Stimulated activated effector memory CD8-positive, alpha-beta T cell treated with anti-CD3 and anti-CD28 coated beads, Interleukin-12 subunit alpha, Interleukin-12 subunit beta, amount 100 ng/mL, for 72 hours (primary cell): Measurements from ENCODE around the gene CAPN3.
A peak's percentile ranks its signal among the peaks of the same experiment; 100 is the strongest.

Experiments
- ATAC-seq: fragments of 150-1000 bp; cut with Tn5 transposase; 2 replicates; pipeline ENCODE4 v1.10.0; 2021
- DNase-seq, 2 donors: peaks; one replicate each; pipeline ENCODE4 v3.0.0; 2021 to 2022; ENCODE audit warnings: low spot score in 2 of 2
- H3K27ac Mint-ChIP-seq: one replicate; pipeline ENCODE4 v1.8.0; 2022; ENCODE audit warnings: mild to moderate bottlenecking, mixed read lengths
- H3K36me3 Mint-ChIP-seq: one replicate; pipeline ENCODE4 v1.8.0; 2022; ENCODE audit warnings: mild to moderate bottlenecking, mixed read lengths
- H3K4me1 Mint-ChIP-seq: one replicate; pipeline ENCODE4 v1.8.0; 2022; ENCODE audit warnings: mixed read lengths
- H3K4me3 Mint-ChIP-seq: one replicate; pipeline ENCODE4 v1.8.0; 2022; ENCODE audit warnings: mild to moderate bottlenecking, mixed read lengths
- H3K9me3 Mint-ChIP-seq: one replicate; pipeline ENCODE4 v1.8.0; 2022; ENCODE audit warnings: mixed read lengths

CAPN3 gene

GRCh38 chr15:42345504-42345903, 13.8 kb upstream of the CAPN3 start:
- H3K9me3 Mint-ChIP-seq, result no peaks in the 10 kb centered on the region
- ATAC-seq, result no peak
- H3K4me3 Mint-ChIP-seq, result no peak overlapping the region
- no peak overlapping the region for H3K27ac Mint-ChIP-seq
- H3K36me3 Mint-ChIP-seq, result peaks cover 15% of the 10 kb centered on the region
- H3K4me1 Mint-ChIP-seq, result no peaks in the 10 kb centered on the region
- DNase-seq, result no peak

- peak; percentile 47 for ATAC-seq
Observed at GRCh38 chr15:42348083-42348482, 11.2 kb upstream of the CAPN3 start.

GRCh38 chr15:42349186-42349585, 10.1 kb upstream of the CAPN3 start:
- DNase-seq (no peak), ATAC-seq (peak; percentile 79)
- peaks cover 43% of the 10 kb centered on the region for H3K36me3 Mint-ChIP-seq
- H3K4me3 Mint-ChIP-seq, result no peak overlapping the region
- no peaks in the 10 kb centered on the region for H3K9me3 Mint-ChIP-seq
- H3K4me1 Mint-ChIP-seq, result no peaks in the 10 kb centered on the region
- H3K27ac Mint-ChIP-seq, result no peak overlapping the region

More at GRCh38 chr15:42348083-42348482, 11.2 kb upstream of the CAPN3 start:
- H3K9me3 Mint-ChIP-seq, result no peaks in the 10 kb centered on the region
- no peak for DNase-seq
- H3K36me3 Mint-ChIP-seq, result peaks cover 39% of the 10 kb centered on the region
- no peaks in the 10 kb centered on the region for H3K4me1 Mint-ChIP-seq
- H3K4me3 Mint-ChIP-seq, result no peak overlapping the region
- no peak overlapping the region for H3K27ac Mint-ChIP-seq

- no peak overlapping the region for H3K4me3 Mint-ChIP-seq
- H3K27ac Mint-ChIP-seq, result no peak overlapping the region
- ATAC-seq, result no peak
- H3K4me1 Mint-ChIP-seq, result no peaks in the 10 kb centered on the region
- H3K9me3 Mint-ChIP-seq, result no peaks in the 10 kb centered on the region
- DNase-seq, result no peak
- H3K36me3 Mint-ChIP-seq, result peaks cover 43% of the 10 kb centered on the region
Observed at GRCh38 chr15:42352401-42352800, 6.9 kb upstream of the CAPN3 start.

GRCh38 chr15:42353061-42353460, 6.2 kb upstream of the CAPN3 start:
- Mint-ChIP-seq H3K9me3 (no peaks in the 10 kb centered on the region), H3K27ac (no peak overlapping the region), H3K4me3 (no peak overlapping the region), H3K4me1 (no peaks in the 10 kb centered on the region), H3K36me3 (peaks cover 43% of the 10 kb centered on the region)
- no peak for ATAC-seq
- no peak for DNase-seq

DNA sequence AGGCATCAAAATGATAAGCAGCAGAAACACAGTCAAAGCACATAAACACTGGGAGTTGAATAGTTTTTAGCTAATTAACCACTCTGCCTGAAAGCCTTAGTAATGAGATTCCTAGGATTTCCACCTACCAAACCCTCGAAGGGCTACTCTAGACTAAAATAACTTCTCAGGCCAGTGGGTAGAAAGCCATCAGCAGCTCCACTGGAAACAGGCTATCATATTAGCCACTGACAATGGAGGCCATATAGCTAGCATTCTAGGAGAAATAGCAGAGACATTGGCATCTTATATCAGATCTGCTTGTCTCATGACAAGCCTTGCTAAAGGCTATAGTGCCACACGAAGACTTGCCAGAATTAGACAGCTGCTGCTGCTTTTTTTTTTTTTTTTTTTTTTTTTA, 4.5 kb upstream of the CAPN3 start:
- H3K36me3 Mint-ChIP-seq, result peaks cover 35% of the 10 kb centered on the region
- no peak overlapping the region for H3K4me3 Mint-ChIP-seq
- ATAC-seq, result no peak

GRCh38 chr15:42355291-42355690, 4.0 kb upstream of the CAPN3 start:
- peaks cover 30% of the 10 kb centered on the region for H3K36me3 Mint-ChIP-seq
- DNase-seq, result no peak
- ATAC-seq, result no peak
- no peaks in the 10 kb centered on the region for H3K9me3 Mint-ChIP-seq
- no peak overlapping the region for H3K27ac Mint-ChIP-seq
- H3K4me3 Mint-ChIP-seq, result no peak overlapping the region
- no peaks in the 10 kb centered on the region for H3K4me1 Mint-ChIP-seq

More for the DNA sequence above, 4.5 kb upstream of the CAPN3 start:
- Mint-ChIP-seq H3K27ac (no peak overlapping the region), H3K4me1 (no peaks in the 10 kb centered on the region), H3K9me3 (no peaks in the 10 kb centered on the region)
- no peak for DNase-seq

DNA sequence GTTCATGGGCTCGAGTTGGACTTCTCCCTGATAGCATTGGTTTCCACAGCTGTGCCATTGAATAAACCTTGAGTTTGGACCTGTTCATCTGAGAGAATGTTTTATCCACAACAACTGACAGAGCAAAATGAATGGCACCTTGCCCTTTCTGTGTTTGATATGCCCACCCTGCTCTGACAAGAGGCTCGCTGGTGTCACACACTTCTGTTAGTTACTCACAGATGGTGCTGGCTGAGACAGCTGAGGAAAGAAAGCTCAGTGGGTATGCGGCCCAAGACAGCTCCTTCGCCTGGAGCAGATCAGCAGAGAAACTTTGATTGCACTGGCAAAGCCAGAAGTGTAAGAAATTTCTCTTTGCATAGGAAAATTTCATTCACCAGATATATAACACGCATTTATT, 2.5 kb upstream of the CAPN3 start:
- no peaks in the 10 kb centered on the region for H3K9me3 Mint-ChIP-seq
- ATAC-seq, result no peak

GRCh38 chr15:42358141-42358540, 1.2 kb upstream of the CAPN3 start:
- no peaks in the 10 kb centered on the region for H3K4me1 Mint-ChIP-seq

More for the DNA sequence above, 2.5 kb upstream of the CAPN3 start:
- Mint-ChIP-seq H3K4me1 (no peaks in the 10 kb centered on the region), H3K4me3 (no peak overlapping the region), H3K27ac (no peak overlapping the region), H3K36me3 (peaks cover 16% of the 10 kb centered on the region)
- no peak for DNase-seq

GRCh38 chr15:42359985-42360384, 684 bp downstream of the CAPN3 start:
- ATAC-seq (no peak), DNase-seq (no peak)
- Mint-ChIP-seq H3K4me3 (no peak overlapping the region), H3K9me3 (no peaks in the 10 kb centered on the region), H3K36me3 (no peaks in the 10 kb centered on the region), H3K4me1 (no peaks in the 10 kb centered on the region), H3K27ac (no peak overlapping the region)

More at GRCh38 chr15:42358141-42358540, 1.2 kb upstream of the CAPN3 start:
- ATAC-seq, result no peak
- no peak overlapping the region for H3K4me3 Mint-ChIP-seq
- H3K36me3 Mint-ChIP-seq, result peaks cover 4% of the 10 kb centered on the region
- DNase-seq, result no peak
- no peaks in the 10 kb centered on the region for H3K9me3 Mint-ChIP-seq
- no peak overlapping the region for H3K27ac Mint-ChIP-seq

DNA sequence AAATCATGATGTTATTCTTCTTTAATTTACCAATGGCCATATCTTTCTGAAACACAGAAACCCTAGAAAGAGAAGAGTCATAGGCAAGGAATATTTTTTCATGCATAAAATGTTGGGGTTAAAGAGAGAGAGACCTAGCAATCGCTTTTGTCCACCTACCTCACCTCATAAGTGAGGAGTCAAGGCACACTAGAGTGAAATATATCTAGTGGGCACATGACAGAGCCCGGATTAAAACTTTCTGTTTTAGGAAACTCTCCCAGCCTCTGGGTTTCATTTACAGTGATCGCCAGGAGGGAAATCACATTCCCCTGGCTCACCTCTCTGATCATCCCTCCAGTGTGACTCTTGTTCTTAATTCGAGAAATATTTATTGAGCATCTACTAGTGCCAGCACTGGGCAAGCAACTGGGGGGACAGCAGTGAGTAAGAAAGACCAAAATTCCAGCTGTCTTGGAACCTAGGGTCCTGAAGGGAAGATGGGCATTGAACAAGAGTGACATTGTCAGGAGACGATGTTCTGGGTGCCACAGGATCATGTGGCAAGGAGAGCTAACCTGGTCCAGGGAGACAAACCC, 1.3 kb downstream of the CAPN3 start:
- Mint-ChIP-seq H3K27ac (no peak overlapping the region), H3K36me3 (no peaks in the 10 kb centered on the region), H3K9me3 (no peaks in the 10 kb centered on the region), H3K4me1 (no peaks in the 10 kb centered on the region), H3K4me3 (no peak overlapping the region)
- no peak for ATAC-seq
- DNase-seq, result no peak

DNA sequence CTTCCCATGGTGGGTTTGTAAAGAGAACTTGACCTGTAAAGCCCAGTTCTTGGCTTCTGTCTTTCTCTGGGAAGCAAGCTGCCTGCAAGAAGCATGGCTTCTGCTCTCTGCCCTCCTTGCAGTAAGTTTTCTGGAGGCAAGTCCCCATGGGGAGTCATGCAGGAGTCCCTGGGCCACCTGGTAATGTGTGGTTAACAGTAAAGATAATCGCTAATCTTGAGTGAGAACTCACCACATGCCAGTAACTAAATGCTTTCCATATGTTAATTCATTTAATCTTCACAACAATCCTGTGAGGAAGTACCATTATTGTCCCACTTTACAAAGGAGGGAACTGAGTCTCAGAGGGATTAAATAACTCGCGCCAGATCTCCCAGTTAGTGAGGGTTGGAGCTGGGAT, 4.2 kb downstream of the CAPN3 start:
- Mint-ChIP-seq H3K36me3 (no peaks in the 10 kb centered on the region), H3K9me3 (no peaks in the 10 kb centered on the region), H3K27ac (no peak overlapping the region), H3K4me3 (no peak overlapping the region), H3K4me1 (no peaks in the 10 kb centered on the region)
- DNase-seq, result no peak
- ATAC-seq, result no peak

DNA sequence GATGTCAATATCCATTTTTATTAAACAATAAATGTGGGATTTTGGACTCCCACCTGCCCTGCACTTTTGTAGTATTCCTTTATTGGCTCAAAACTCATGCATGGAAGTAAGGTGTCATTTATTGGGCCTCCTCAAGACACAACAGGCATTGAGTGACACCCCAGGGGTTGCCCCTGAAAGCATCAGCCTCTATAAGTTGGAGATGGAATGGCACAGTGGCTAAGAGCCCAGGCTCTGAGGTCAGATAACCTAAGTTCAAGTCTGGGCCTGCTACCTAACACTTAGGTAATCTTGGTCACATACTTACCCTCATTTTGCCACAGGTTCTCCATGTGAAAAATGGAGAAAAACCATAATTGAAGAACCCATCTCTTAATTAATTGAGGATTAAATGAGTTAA, 4.6 kb downstream of the CAPN3 start:
- Mint-ChIP-seq H3K4me1 (no peaks in the 10 kb centered on the region), H3K27ac (no peak overlapping the region), H3K9me3 (no peaks in the 10 kb centered on the region), H3K4me3 (no peak overlapping the region), H3K36me3 (no peaks in the 10 kb centered on the region)
- ATAC-seq (no peak), DNase-seq (no peak)

DNA sequence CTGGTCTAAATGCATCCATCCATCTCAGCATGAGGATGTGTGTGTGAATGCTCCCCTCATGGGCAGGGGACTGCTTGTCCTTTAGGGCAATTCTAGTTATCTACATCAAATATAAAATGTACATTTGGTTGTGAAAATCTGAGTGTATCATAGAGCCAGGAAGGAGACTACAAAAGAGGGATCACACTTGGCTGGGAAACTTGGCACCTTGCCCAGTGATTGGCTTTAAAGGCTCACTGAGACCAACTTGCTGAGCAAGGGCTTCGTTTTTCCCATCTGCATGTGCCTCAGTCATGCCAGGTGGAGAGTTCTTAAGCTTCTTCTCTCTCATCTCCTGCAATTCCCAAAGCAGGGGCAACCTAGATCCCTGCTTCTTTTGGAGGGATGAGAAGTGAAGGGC, 5.2 kb downstream of the CAPN3 start:
- DNase-seq, result no peak
- Mint-ChIP-seq H3K27ac (no peak overlapping the region), H3K4me1 (no peaks in the 10 kb centered on the region), H3K4me3 (no peak overlapping the region), H3K9me3 (no peaks in the 10 kb centered on the region), H3K36me3 (no peaks in the 10 kb centered on the region)
- no peak for ATAC-seq

- H3K4me3 Mint-ChIP-seq, result no peak overlapping the region
- ATAC-seq (no peak), DNase-seq (no peak)
- H3K27ac Mint-ChIP-seq, result no peak overlapping the region
- H3K4me1 Mint-ChIP-seq, result no peaks in the 10 kb centered on the region
- H3K36me3 Mint-ChIP-seq, result no peaks in the 10 kb centered on the region
- no peaks in the 10 kb centered on the region for H3K9me3 Mint-ChIP-seq
Observed at GRCh38 chr15:42365921-42366550, 6.7 kb downstream of the CAPN3 start.

- ATAC-seq (no peak), DNase-seq (no peak)
- no peaks in the 10 kb centered on the region for H3K36me3 Mint-ChIP-seq
- no peaks in the 10 kb centered on the region for H3K4me1 Mint-ChIP-seq
- no peaks in the 10 kb centered on the region for H3K9me3 Mint-ChIP-seq
- H3K27ac Mint-ChIP-seq, result no peak overlapping the region
- no peak overlapping the region for H3K4me3 Mint-ChIP-seq
Observed at GRCh38 chr15:42367041-42367440, 7.7 kb downstream of the CAPN3 start.
